Endodermal cell (in vitro differentiated cells): ENCODE results near the gene MON1A. TPM values are rescaled to one million over a fixed set of nuclear protein-coding genes. Genes with fewer than 3 reads are reported as not detected.

Source experiments
- DNase-seq: peaks from one replicate; pipeline ENCODE4 v3.0.0-alpha.2; 2017
- H3K27ac ChIP-seq: 2 replicates; pipeline ENCODE4 v1.5.1; 2013; ENCODE audit warnings: mild to moderate bottlenecking, low read depth, low read length, moderate library complexity
- H3K27me3 ChIP-seq: 2 replicates; pipeline ENCODE4 v1.6.1; 2013; ENCODE audit warnings: mild to moderate bottlenecking, low read length, moderate library complexity; ENCODE audit not compliant: insufficient read depth, control insufficient read depth, poor library complexity, severe bottlenecking
- H3K36me3 ChIP-seq: 2 replicates; pipeline ENCODE4 v1.7.0; 2013; ENCODE audit warnings: mild to moderate bottlenecking, low read length, moderate library complexity; ENCODE audit not compliant: control insufficient read depth, insufficient read depth
- H3K4me1 ChIP-seq: one replicate; pipeline ENCODE4 v1.7.0; 2013; ENCODE audit warnings: low read length; ENCODE audit not compliant: control insufficient read depth, insufficient read depth
- H3K4me3 ChIP-seq: 2 replicates; pipeline ENCODE4 v1.5.1; 2013; ENCODE audit warnings: mild to moderate bottlenecking, low read length, moderate library complexity
- H3K9ac ChIP-seq: 2 replicates; pipeline ENCODE4 v1.6.1; 2013; ENCODE audit warnings: mild to moderate bottlenecking, low read length, moderate library complexity; ENCODE audit not compliant: poor library complexity, severe bottlenecking; ENCODE audit errors: extremely low read depth
- H3K9me3 ChIP-seq: 2 replicates; pipeline ENCODE4 v1.6.1; 2013; ENCODE audit warnings: mild to moderate bottlenecking, low read length, moderate library complexity; ENCODE audit not compliant: control insufficient read depth
- H3K27ac Mint-ChIP-seq: 2 replicates; pipeline ENCODE4 v1.8.0; 2020; ENCODE audit warnings: mixed read lengths
- H3K27me3 Mint-ChIP-seq: 2 replicates; pipeline ENCODE4 v1.8.0; 2021; ENCODE audit warnings: mild to moderate bottlenecking, mixed read lengths; ENCODE audit not compliant: insufficient read depth
- H3K36me3 Mint-ChIP-seq: 2 replicates; pipeline ENCODE4 v1.8.0; 2020; ENCODE audit warnings: low read depth, mixed read lengths
- H3K4me1 Mint-ChIP-seq: 2 replicates; pipeline ENCODE4 v1.8.0; 2020; ENCODE audit warnings: mixed read lengths
- H3K4me3 Mint-ChIP-seq: 2 replicates; pipeline ENCODE4 v1.8.0; 2020; ENCODE audit warnings: mild to moderate bottlenecking, moderate library complexity, mixed read lengths
- H3K9me3 Mint-ChIP-seq: 2 replicates; pipeline ENCODE4 v1.8.0; 2020; ENCODE audit warnings: mild to moderate bottlenecking, mixed read lengths
- CTCF ChIP-seq: fragments of 200-600 bp; sonication (generic); conservative IDR thresholded peaks from 2 replicates; pipeline ENCODE4 v1.5.0; 2021; ENCODE audit warnings: antibody characterized with exemption, mild to moderate bottlenecking
- WGBS, 2 experiments: methylation state at CpG; one replicate each; pipeline versions ENCODE4 v1.1.5 to v1.1.7; 2013; ENCODE audit warnings: missing lambda C conversion rate in 2 of 2, mixed read lengths in 1 of 2; ENCODE audit not compliant: insufficient coverage in 1 of 2, insufficient read length in 1 of 2; 5-methylcytosine and 5-hydroxymethylcytosine counted together
- total RNA-seq, 2 donors: library from RNA; stranded (reverse); fragmentation: NEBNext Ultra II Directional in 1 of 2; extraction: Animal tissue kit (Norgen Biotek cat#: 25700) in 1 of 2; gene quantifications; 2 replicates in 1 of 2; 3 replicates in 1 of 2; pipeline ENCODE4 v1.2.1, GENCODE V29; 2021

The MON1A gene
- total RNA-seq, 2 donors from 2014 or later: 4.1 to 6.2 TPM

DNA sequence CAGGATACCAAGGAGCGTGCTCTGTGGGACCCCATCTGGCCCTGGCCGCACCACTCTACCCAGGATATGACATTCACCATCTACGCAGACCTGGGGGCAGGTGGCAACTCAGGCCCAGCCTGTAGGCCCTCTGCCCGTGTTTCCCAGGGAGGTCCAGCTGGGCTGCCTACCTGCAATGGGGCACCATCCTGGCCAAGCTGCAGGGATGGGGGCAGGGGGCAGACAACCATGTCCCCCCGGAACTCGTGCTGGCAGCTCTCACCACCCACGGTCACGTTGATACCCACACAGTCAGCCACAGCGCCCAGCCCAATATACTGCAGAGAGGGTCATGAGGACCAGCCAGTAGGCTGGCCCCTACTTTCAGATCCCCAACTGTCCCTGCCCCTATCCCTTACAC, 33.8 kb downstream of the MON1A start:
- no peak overlapping the region for H3K4me3 ChIP-seq
- H3K27ac Mint-ChIP-seq: no peak overlapping the region
- WGBS, 2 experiments: 90 to 97% methylated on average over 8 to 9 of the region's 9 CpGs
- H3K4me3 Mint-ChIP-seq: no peak overlapping the region
- no peaks in the 10 kb centered on the region for H3K4me1 Mint-ChIP-seq
- H3K27ac ChIP-seq: no peak overlapping the region
- H3K27me3 ChIP-seq: no peaks in the 10 kb centered on the region
- H3K36me3 Mint-ChIP-seq: no peaks in the 10 kb centered on the region
- H3K36me3 ChIP-seq: no peaks in the 10 kb centered on the region
- H3K9me3 ChIP-seq: no peaks in the 10 kb centered on the region
- H3K9me3 Mint-ChIP-seq: no peaks in the 10 kb centered on the region
- no peaks in the 10 kb centered on the region for H3K4me1 ChIP-seq
- no peak for TF ChIP-seq CTCF
- no peaks in the 10 kb centered on the region for H3K27me3 Mint-ChIP-seq
- H3K9ac ChIP-seq: no peak overlapping the region
- DNase-seq: no peak

DNA sequence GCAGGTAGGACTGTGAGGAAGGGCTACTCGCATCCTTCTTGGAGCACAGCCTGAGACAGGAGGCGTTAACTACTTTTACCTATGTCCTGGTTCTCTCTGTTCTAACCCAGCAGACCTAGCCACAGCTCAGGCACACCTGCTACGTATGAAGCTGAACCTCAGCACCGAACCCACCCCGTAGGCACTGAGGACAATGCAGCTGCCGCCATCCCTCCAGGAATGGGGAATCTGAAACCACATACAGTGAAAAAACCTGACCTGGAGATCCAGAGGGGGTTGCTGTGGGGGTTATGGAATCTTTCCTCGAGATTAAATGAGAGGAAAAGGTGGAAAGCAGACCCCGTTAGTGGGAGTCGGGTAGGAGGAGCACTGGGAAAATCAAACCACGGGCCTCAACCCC, 40.3 kb downstream of the MON1A start:
- Histone ChIP-seq H3K27ac (no peak overlapping the region), H3K36me3 (no peaks in the 10 kb centered on the region), H3K27me3 (no peaks in the 10 kb centered on the region), H3K9ac (no peak overlapping the region), H3K4me3 (no peak overlapping the region), H3K9me3 (no peaks in the 10 kb centered on the region), H3K4me1 (no peaks in the 10 kb centered on the region)
- DNase-seq: no peak
- Mint-ChIP-seq H3K36me3 (no peaks in the 10 kb centered on the region), H3K4me1 (no peaks in the 10 kb centered on the region), H3K27ac (no peak overlapping the region), H3K4me3 (no peak overlapping the region), H3K9me3 (no peaks in the 10 kb centered on the region), H3K27me3 (no peaks in the 10 kb centered on the region)
- no peak for TF ChIP-seq CTCF
- WGBS, 2 experiments: 85 to 87% methylated on average over 9 to 10 of the region's 10 CpGs

DNA sequence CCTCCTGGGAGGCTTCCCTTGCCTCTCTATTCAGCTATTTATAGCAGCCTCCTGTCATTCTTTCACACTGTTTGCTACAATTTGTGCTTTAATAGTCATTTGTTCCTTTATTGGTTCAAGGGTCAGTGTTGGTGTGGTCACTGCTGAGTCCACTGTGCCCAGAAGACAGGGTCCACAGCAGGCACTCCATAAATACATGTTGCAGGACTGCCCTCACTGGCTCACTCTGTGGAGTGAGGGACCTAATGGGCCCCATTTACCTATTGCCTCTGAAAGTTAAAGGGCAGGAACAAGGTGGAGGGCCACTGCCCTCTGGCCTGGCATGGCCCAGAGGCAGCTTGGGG, 42.7 kb downstream of the MON1A start:
- H3K27me3 ChIP-seq: no peaks in the 10 kb centered on the region
- no peak for TF ChIP-seq CTCF
- no peaks in the 10 kb centered on the region for H3K4me1 ChIP-seq
- Mint-ChIP-seq H3K4me1 (no peaks in the 10 kb centered on the region), H3K4me3 (no peak overlapping the region), H3K27ac (no peak overlapping the region), H3K9me3 (no peaks in the 10 kb centered on the region), H3K36me3 (no peaks in the 10 kb centered on the region), H3K27me3 (no peaks in the 10 kb centered on the region)
- H3K4me3 ChIP-seq: no peak overlapping the region
- H3K27ac ChIP-seq: no peak overlapping the region
- H3K36me3 ChIP-seq: no peaks in the 10 kb centered on the region
- DNase-seq: no peak
- H3K9me3 ChIP-seq: no peaks in the 10 kb centered on the region
- H3K9ac ChIP-seq: no peak overlapping the region
